Activated CD8-positive, alpha-beta memory T cell treated with anti-CD3 and anti-CD28 coated beads for 1 hour (primary cell): ENCODE measurements around the gene TP53BP1.
A peak's percentile ranks its signal among the peaks of the same experiment; 100 is the strongest.
"Not testable (repeated sequence)": the region's sequence is repeated elsewhere in the genome, so short reads cannot be mapped to it uniquely, and the experiment has no call there.

Experiments
- DNase-seq, 2 donors: peaks; one replicate each; pipeline ENCODE4 v3.0.0-alpha.2; 2020; ENCODE audit warnings: low read depth in 1 of 2; ENCODE audit errors: extremely low read depth in 1 of 2

TP53BP1 gene, protein sequence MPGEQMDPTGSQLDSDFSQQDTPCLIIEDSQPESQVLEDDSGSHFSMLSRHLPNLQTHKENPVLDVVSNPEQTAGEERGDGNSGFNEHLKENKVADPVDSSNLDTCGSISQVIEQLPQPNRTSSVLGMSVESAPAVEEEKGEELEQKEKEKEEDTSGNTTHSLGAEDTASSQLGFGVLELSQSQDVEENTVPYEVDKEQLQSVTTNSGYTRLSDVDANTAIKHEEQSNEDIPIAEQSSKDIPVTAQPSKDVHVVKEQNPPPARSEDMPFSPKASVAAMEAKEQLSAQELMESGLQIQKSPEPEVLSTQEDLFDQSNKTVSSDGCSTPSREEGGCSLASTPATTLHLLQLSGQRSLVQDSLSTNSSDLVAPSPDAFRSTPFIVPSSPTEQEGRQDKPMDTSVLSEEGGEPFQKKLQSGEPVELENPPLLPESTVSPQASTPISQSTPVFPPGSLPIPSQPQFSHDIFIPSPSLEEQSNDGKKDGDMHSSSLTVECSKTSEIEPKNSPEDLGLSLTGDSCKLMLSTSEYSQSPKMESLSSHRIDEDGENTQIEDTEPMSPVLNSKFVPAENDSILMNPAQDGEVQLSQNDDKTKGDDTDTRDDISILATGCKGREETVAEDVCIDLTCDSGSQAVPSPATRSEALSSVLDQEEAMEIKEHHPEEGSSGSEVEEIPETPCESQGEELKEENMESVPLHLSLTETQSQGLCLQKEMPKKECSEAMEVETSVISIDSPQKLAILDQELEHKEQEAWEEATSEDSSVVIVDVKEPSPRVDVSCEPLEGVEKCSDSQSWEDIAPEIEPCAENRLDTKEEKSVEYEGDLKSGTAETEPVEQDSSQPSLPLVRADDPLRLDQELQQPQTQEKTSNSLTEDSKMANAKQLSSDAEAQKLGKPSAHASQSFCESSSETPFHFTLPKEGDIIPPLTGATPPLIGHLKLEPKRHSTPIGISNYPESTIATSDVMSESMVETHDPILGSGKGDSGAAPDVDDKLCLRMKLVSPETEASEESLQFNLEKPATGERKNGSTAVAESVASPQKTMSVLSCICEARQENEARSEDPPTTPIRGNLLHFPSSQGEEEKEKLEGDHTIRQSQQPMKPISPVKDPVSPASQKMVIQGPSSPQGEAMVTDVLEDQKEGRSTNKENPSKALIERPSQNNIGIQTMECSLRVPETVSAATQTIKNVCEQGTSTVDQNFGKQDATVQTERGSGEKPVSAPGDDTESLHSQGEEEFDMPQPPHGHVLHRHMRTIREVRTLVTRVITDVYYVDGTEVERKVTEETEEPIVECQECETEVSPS (N-terminal part only)

GRCh38 chr15:43492673-43493601 lies at the start of gene TP53BP1:
TP53BP1 (minus strand) TSS chr15:43493156; CDS start chr15:43493043, 113 bp downstream.
- DNase-seq, result peak; percentile 89

GRCh38 chr15:43541785-43542184 lies 48.8 kb upstream of the TP53BP1 start:
- DNase-seq, result no peak

DNA sequence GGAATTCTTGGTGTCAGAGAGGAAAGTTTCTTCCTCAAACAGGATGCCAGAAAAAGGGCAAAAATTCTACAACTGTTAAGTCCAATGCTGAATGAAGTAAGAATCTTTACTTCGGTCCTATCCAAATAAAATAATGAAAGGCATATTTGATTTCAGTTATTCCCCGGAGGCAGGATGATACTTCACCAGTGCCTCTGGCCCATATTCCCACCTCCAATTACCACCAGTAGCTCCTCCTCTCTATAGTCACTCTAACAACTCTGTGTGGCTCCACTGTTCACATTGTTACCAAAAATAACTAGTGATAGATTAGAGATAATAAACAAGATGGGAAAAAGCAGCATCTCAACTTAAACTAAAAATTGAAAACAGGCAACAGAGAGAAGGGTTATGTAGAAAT lies 45.1 kb upstream of the TP53BP1 start:
- no peak for DNase-seq

DNA sequence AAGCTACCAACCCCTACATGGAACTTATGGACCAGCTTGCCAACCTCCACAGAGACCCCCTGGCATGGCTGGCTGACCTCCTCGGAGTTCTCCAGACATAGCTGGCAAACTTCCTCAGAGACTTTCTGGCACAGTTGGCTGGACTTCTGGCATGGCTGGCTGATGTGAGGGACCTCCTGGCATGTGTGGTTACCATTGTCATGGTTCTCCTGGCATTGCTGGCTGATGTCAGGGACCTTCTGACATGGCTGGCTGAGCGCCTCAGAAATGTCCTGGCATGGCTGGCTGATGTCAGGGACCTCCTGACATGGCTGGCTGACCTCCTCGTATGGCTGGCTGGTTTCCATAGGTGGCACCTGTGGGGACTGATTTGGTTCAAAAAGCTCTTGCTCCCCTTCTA lies 41.9 kb upstream of the TP53BP1 start:
- DNase-seq, result no peak

GRCh38 chr15:43532826-43533225 lies 39.9 kb upstream of the TP53BP1 start:
- not testable (repeated sequence) for DNase-seq

- DNase-seq, result no peak
Observed at GRCh38 chr15:43531018-43531670, 38.2 kb upstream of the TP53BP1 start.

DNA sequence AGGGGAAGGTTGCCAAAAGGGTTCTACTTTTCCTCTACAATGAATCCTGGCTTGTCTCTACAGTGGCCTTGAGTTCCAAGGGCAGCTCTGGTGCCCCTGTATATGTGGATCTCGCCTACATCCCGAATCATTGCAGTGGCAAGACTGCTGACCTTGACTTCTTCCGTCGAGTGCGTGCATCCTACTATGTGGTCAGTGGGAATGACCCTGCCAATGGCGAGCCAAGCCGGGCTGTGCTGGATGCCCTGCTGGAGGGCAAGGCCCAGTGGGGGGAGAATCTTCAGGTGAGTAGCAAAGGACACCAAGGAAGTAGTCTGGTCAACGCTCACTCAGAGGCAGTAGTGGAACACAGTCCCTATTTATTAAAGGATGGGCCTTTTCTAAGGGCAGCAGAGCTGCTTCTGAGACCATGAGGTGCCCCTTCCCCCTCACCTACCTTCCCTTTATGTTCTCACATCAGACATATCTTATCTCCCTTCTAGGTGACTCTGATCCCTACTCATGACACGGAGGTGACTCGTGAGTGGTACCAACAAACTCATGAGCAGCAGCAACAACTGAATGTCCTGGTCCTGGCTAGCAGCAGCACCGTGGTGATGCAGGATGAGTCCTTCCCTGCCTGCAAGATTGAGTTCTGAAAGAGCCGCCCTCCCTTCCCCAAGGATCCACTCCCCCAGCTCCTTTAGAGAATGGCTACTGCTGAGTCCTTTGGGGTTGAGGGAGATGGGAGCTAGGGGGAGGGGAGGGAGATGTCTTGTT lies 36.8 kb upstream of the TP53BP1 start:
- no peak for DNase-seq

DNA sequence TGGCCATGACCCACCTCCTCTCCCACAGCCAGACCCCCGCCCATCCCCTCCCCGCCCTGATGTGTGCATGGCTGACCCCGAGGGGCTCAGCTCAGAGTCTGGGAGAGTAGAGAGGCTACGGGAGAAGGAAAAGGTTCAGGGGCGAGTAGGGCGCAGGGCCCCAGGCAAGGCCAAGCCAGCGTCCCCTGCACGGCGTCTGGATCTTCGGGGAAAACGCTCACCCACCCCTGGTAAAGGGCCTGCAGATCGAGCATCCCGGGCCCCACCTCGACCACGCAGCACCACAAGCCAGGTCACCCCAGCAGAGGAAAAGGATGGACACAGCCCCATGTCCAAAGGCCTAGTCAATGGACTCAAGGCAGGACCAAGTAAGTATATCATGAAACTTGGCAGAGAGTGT lies 36.2 kb upstream of the TP53BP1 start:
- no peak for DNase-seq

DNA sequence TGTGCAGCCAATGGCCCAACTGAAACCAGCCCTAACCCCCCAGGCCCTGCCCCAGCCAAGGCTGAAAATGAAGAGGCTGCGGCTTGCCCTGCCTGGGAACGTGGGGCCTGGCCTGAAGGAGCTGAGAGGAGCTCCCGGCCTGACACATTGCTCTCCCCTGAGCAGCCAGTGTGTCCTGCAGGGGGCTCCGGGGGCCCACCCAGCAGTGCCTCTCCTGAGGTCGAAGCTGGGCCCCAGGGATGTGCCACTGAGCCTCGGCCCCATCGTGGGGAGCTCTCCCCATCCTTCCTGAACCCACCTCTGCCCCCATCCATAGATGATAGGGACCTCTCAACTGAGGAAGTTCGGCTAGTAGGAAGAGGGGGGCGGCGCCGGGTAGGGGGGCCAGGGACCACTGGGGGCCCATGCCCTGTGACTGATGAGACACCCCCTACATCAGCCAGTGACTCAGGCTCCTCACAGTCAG lies 35.6 kb upstream of the TP53BP1 start:
- no peak for DNase-seq

DNA sequence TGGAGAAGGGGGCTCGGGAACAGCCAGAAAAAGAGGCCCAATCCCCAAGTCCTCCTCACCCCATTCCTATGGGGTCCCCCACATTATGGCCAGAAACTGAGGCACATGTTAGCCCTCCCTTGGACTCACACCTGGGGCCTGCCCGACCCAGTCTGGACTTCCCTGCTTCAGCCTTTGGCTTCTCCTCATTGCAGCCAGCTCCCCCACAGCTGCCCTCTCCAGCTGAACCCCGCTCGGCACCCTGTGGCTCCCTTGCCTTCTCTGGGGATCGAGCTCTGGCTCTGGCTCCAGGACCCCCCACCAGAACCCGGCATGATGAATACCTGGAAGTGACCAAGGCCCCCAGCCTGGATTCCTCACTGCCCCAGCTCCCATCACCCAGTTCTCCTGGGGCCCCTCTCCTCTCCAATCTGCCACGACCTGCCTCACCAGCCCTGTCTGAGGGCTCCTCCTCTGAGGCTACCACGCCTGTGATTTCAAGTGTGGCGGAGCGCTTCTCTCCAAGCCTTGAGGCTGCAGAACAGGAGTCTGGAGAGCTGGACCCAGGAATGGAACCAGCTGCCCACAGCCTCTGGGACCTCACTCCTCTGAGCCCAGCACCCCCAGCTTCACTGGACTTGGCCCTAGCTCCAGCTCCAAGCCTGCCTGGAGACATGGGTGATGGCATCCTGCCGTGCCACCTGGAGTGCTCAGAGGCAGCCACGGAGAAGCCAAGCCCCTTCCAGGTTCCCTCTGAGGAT lies 35.0 kb upstream of the TP53BP1 start:
- DNase-seq, result no peak

DNA sequence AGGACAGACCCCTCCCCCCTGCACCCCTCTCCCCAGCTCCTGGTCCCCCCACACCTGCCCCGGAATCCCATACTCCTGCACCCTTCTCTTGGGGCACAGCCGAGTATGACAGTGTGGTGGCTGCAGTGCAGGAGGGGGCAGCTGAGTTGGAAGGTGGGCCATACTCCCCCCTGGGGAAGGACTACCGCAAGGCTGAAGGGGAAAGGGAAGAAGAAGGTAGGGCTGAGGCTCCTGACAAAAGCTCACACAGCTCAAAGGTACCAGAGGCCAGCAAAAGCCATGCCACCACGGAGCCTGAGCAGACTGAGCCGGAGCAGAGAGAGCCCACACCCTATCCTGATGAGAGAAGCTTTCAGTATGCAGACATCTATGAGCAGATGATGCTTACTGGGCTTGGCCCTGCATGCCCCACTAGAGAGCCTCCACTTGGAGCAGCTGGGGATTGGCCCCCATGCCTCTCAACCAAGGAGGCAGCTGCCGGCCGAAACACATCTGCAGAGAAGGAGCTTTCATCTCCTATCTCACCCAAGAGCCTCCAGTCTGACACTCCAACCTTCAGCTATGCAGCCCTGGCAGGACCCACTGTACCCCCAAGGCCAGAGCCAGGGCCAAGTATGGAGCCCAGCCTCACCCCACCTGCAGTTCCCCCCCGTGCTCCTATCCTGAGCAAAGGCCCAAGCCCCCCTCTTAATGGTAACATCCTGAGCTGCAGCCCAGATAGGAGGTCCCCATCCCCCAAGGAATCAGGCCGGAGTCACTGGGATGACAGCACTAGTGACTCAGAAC lies 34.3 kb upstream of the TP53BP1 start:
- DNase-seq, result no peak

GRCh38 chr15:43526261-43526930 lies 33.4 kb upstream of the TP53BP1 start:
- no peak for DNase-seq

GRCh38 chr15:43525131-43525530 lies 32.2 kb upstream of the TP53BP1 start:
- DNase-seq, result no peak

- no peak for DNase-seq
Observed at GRCh38 chr15:43524254-43524845, 31.4 kb upstream of the TP53BP1 start.

DNA sequence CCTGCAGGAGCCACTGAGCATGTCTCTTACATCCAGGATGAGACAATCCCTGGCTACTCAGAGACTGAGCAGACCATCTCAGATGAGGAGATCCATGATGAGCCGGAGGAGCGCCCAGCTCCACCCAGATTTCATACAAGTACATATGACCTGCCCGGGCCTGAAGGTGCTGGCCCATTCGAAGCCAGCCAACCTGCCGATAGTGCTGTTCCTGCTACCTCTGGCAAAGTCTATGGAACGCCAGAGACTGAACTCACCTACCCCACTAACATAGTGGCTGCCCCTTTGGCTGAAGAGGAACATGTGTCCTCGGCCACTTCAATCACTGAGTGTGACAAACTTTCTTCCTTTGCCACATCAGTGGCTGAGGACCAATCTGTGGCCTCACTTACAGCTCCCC lies 30.7 kb upstream of the TP53BP1 start:
- no peak for DNase-seq

DNA sequence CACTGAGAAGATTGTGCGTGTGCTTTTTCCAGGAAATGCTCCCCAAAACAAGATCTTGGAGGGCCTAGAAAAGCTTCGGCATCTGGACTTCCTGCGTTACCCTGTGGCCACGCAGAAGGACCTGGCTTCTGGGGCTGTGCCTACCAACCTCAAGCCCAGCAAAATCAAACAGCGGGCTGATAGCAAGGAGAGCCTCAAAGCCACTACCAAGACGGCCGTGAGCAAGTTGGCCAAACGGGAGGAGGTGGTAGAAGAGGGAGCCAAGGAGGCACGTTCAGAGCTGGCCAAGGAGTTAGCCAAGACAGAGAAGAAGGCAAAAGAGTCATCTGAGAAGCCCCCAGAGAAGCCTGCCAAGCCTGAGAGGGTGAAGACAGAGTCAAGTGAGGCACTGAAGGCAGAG lies 29.3 kb upstream of the TP53BP1 start:
- no peak for DNase-seq
